Measurements from ENCODE around the gene CC2D2B.
"Not testable (repeated sequence)": the region's sequence is repeated elsewhere in the genome, so short reads cannot be mapped to it uniquely, and the experiment has no call there.

The CC2D2B gene, protein sequence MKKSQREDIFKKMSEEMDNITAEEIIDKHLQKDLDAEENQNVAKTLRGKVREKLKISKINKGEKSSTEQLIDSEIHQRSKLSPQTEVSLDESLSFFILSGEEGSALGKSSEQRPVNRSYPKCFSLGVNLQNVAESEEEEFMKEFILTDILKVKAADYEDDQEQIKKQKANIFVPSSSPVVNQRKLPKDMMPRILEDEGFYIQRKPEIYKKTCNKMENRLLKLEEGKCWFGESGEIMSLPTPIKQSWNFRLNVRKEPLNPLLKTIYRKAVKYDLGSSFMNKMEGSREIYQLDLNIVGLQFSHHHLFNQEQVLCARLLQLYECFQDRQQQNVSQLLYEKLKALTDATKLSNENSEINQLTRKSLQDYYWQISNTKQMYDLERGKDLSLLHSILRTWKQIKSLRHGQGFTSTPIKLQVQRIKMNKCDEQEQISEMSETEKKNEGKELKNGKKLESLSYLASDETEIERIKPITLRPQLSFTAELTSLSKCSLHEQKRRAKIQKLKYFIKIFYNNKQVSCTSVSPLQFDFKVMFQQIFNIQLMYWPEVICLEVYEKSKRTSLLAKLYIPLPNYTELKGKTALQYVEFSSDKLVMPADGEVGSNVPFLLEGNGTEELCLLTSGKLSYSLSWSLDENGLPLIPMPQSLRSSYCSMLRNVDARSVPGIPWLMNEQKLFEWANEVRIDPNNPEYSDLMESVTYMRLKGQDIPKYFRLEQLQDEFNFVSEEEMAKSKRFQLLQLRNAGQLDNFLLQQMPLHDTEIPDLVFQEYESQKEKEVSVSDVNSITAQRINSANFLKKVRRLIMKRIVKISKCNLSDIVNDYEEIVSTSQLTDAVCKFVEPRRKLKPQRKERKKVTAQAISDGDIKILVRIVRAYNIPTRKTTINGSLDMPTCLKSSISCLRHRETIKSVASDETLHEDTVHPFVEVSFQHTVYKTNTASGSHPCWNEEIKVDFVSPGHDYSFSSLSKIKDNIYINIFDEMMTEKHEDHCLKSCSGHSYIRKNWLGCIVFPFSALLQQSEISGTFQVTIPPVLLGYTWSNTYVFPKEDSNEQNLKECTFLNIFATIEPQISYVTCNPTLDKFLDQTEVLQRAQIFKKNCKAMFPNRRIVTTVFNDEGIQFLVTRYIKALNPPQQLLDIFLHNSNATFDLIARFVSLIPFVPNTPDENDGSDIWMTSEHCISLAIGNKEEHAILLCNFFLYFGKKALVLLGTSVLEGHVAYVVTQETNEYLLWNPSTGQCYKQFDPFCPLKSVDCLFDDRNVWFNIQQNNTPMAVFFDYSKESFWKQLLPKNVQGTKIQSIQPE (N-terminal part only)

DNA sequence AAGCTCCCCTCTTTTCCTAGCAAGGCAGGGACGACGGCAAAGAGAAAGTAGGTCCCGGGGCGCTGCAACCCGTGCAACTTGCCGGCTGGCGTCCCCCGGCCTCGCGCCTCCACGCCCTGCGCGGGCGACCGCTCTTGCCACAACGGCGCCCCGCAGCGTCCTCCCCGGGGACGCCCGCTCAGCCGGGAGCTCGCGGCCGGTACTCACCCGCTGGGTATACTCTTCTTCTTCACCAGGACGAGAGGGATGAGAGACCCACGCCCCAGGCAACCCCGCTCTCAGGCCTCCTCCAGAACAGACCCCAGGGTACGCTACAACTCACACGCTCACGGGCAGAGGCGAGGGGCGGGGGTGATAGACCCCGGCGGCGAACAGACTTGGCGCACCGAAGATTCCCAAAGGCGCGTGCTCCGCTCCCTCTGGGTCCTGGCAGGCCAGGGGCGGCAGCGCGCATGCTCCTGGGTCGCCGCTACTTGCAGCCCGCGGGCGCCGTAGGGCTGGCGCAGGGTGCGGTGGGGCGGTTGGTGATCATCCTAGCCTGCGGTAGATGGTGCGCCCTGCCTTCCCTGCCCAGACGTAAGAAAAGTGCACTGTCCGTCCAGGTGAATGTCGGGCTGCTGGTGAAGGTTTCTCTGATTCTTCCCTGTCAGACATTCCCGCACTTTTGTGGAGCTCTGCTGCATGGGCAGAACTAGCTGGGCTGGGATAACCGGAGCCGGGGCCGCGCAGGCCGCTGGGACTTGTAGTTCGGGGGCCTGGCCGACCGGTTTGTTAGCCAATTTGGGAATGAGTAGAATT, at the start of gene CC2D2B:
Gene CC2D2B (plus strand): TSS at position 520 of the 798 bp plus-strand sequence. CDS start 3,349 bp downstream, outside the sequence.
- peak; percentile 23 for DNase-seq (ENCODE audit: low read depth, low spot score)

DNA sequence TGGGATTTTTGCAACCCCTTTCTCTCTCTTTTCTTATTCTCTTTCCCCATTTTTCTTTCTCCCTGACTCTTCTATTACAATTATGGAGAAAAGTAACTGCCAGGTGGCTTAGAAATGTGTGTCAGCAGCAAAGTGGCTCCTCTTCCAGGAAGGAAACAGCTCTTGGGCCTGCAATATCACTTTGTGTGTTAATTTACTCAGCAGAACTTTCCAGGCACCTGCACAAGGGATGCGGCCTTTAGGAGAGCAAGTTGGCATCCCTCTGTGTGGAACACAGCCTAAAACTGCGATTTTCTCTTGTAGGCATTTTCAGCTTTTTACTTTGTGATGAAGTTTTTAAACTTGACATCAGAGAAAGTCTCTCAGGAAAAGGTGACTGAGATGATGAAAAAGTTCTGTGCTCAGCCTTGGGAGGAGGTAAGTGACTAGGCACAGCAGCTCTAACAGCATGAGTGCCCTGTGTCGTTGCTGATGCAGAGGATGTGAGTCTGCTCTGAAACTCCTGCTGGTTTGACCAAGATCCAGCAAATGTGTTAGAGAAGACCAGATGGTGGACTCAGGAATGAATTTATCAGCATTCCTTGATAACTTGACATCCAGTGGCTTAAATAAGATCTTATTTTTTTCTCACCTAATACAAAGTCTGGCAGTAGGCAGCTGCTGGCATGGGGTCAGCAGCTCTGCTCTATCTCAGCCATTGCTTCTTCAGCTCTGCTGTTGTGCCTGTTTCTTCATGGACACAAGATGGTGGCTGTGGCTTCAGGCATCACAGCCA, 47.4 kb upstream of the CC2D2B start:
- no peak for DNase-seq (ENCODE audit: low read depth, low spot score)

DNA sequence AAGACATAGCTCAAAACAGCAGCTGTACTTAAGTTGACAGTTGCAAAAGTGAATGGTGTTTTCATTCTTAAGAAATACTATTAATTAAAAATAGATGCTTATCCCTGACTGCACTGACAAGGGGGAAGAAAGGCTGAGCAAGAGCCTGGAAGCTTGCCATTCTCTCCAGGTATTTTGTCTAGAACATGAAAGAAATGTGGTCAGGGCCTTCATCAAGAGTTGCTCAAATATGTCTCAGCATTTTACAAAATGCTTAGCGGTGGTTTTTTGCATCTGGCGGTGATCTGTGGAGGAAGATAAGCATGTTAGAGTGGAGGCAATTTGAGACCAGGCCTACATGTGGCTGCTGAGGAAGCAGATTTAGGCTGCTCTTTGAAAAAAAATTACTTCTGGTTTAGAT, 46.4 kb upstream of the CC2D2B start:
- DNase-seq (ENCODE audit: low read depth, low spot score), result no peak

DNA sequence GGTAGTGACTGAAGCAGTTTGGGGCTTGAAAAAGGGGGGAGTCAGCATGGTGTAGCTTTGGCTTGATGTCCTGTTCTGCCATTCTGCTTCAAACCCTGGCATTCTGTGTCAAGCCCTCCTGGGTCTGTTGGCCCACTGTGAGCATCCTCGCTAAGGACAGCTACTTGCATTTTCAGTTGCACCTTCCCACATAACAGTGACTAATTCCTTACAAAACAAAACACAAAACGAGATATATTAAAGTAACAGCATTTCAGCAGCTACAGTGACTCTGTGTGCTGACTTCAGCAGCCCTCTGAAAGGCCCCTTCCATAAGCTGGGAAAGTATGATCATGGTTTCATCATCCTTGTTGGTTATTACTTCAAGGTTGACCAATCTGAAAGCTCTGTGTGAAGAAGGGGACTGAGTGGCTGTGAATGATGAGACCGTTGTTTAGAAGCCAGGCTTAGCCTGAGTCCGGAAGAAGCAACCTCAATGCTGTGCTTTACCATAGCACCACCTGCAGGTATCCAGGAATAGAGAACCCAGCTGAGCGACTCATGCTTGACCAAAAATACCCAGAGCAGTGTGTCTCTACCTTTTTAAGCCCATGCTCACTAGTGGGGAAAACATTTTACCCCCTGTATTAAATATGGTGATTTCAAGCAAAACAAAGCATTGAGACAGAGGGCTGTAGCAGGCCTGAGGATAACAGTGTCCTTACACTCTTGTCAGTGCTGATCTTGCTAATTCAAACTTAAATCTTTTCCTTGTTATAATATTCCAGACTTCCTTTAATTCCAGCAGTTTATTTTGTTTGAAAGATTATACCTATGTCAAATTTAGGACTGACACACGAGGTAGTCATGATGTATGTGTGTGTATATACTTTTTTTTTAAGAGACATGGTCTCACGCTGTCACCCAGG, 42.6 kb upstream of the CC2D2B start:
- no peak for DNase-seq (ENCODE audit: low read depth, low spot score)

DNA sequence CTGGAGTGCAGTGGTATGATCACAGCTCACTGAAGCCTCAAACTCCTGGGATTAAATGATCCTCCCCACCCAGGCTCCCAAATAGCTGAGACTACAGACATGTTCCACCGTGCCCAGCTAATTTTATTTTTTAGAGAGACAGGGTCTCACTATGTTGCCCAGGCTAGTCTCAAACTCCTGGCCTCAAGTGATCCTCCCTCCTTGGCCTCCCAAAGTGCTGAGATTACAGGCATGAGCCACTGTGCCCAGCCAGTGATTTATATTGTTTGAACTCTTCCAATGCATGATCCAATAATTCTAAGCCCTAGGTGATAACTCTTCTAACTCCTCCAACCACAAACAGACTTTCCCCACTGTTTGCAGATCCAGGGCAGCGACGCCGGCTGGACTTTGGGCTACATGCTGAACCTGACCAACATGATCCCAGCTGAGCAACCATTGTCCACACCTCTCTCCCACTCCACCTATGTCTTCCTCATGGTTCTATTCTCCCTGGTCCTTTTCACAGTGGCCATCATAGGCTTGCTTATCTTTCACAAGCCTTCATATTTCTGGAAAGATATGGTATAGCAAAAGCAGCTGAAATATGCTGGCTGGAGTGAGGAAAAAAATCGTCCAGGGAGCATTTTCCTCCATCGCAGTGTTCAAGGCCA, 41.8 kb upstream of the CC2D2B start:
- DNase-seq (ENCODE audit: low read depth, low spot score), result no peak

DNA sequence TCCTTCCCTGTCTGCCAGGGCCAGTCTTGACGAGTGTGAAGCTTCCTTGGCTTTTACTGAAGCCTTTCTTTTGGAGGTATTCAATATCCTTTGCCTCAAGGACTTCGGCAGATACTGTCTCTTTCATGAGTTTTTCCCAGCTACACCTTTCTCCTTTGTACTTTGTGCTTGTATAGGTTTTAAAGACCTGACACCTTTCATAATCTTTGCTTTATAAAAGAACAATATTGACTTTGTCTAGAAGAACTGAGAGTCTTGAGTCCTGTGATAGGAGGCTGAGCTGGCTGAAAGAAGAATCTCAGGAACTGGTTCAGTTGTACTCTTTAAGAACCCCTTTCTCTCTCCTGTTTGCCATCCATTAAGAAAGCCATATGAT, 41.3 kb upstream of the CC2D2B start:
- no peak for DNase-seq (ENCODE audit: low read depth, low spot score)

DNA sequence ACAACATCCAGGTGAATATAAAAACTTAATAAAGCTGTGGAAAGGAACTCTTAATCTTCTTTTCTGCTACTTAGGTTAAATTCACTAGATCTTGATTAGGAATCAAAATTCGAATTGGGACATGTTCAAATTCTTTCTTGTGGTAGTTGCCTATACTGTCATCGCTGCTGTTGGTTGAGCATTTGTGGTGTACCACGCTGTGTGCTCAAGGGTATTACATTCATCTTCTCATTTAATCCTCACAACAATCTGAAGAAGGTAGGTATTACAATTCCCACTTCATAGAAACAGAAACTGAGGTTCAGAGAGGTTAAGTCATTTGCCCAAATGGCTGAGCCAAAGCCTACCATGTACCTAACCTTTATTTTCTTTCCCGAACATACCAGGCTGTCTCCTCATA, 39.9 kb upstream of the CC2D2B start:
- DNase-seq (ENCODE audit: low read depth, low spot score), result no peak

DNA sequence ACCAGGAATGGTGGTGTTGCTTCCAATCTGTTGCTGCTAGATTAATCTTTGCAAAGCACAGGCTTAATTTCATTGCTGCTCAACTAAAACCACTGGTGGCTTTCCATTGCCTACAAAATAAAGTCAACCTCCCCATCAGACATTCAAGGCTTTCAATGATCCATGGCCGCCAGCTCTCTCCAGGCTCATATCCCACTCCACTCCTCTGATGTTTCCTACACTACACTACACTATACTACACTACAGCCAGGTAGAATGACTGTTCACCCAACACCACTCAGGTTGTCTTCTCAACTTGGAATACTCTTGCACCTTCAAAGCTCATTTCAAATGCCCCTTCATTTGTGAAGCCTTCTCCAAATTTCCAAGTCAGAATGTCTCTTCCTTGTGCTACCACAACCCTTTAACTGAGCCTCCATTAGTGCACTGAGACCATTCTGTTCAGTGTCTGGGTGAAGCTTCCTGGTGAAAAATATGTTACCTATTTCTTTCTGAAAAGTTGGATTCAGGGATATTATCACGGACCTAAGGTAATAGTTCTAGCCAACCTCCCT, 35.5 kb upstream of the CC2D2B start:
- DNase-seq (ENCODE audit: low read depth, low spot score), result no peak

DNA sequence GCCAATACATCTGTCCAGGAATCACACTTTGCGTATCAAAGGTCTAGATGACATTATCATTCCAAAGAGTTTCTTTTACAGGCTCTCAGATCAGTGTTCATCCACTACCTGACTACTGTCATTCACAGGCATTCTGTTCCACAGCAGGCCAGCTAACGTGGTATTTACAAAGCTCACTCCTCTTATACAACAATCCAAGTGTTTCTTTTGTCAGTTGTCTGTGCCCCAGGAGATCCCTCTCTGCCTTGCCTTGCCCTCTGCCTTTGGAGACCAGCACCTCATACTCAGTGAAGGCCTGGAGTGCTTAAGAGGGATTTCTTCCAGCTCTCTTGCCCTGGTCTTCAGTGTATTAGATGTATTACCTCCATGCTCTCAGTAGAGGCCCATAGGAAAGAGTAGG, 34.6 kb upstream of the CC2D2B start:
- DNase-seq (ENCODE audit: low read depth, low spot score), result no peak

DNA sequence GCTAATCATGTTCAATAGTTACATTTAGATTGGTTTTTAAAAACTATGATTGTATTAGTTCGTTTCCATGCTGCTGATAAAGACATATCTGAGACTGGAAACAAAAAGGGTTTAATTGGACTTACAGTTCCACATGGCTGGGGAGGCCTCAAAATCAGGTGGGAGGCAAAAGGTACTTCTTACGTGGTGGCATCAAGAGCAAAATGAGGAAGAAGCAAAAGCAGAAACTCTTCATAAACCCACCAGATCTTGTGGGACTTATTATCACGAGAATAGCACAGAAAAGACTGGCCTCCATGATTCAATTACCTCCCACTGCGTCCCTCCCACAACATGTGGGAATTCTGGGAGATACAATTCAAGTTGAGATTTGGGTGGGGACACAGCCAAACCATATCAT, 34.1 kb upstream of the CC2D2B start:
- DNase-seq (ENCODE audit: low read depth, low spot score), result no peak

DNA sequence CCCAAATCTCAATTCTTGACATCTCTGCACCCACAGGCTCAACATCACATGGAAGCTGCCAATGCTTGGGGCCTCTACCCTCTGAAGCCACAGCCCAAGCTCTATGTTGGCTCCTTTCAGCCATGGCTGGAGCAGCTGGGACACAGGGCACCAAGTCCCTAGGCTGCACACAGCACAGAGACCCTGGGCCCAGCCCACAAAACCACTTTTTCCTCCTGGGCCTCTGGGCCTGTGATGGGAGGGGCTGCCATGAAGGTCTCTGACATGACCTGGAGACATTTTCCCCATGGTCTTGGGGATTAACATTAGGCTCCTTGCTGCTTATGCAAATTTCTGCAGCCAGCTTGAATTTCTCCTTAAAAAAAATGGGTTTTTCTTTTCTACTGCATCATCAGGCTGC, 33.0 kb upstream of the CC2D2B start:
- not testable (repeated sequence) for DNase-seq (ENCODE audit: low read depth, low spot score)

DNA sequence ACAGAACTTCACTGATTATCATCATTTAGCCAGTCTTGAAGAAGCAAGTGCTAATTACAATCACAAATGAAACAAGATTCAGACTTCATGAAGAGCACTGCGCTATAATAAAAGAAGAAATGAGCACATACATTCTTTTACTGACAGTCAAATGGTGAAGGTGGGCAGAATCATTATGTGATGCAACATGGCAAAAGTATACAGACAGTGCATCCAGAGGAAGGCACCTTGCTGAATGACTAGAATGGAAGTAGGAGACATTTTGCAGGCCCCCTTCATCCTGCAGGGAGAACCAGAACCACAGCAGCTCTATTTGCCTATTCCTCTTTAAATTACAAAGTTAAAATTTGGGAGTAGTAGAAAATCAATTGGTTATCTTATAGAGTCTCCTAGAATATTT, 31.0 kb upstream of the CC2D2B start:
- DNase-seq (ENCODE audit: low read depth, low spot score), result no peak

DNA sequence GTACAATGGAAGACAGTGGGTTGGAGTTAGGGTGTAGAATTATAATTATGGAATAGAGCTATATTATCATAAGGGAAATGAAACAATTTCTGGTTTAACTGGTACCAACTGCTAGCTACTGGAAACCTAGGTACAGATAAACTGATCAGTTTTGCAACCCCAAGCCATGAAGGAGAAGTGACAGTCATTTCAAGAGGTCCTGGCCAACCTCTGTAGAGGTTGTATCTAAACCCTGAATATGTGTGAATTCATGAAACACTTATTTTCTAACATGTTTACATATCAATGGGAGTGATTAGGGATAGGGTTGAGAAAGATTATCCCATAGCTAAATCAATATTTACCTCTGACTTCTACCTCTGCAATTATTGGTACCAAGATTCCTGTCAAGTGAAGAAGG, 29.9 kb upstream of the CC2D2B start:
- DNase-seq (ENCODE audit: low read depth, low spot score), result no peak

DNA sequence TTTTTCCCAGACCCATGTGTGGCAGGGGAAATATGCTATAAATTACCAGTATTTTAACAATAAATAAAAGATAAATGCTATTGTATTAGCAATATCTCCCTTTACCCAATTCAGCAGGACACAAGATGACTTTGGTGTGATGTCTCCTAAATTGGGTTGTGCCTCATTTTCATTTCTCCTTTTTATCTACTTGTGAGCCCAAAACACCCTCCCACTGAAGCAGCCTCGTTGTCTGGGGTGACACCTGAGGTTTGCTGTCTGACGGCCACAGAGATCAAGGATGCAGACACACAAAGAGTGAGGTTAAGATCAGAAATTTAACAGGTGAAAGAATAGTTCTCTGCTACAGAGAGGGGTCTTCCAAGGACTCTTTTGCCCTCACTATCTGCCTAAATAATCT, 27.1 kb upstream of the CC2D2B start:
- no peak for DNase-seq (ENCODE audit: low read depth, low spot score)

DNA sequence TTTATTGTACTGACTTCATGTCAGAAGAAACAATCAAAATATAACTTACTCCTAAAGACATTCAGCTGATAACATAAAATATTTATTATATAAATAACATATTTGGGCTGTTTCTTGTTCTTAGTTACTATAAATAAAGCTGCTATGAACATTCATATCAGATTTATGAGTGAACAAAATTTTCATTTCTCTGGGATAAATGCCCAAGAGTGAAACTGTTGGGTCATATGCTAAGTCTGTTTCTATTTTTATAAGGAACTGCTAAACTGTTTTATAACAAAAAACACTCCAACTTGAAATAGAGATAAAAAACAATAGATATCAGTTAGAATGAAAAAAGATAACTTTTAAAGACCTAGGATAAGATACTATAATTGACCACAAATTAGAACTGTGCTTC, 26.5 kb upstream of the CC2D2B start:
- no peak for DNase-seq (ENCODE audit: low read depth, low spot score)

DNA sequence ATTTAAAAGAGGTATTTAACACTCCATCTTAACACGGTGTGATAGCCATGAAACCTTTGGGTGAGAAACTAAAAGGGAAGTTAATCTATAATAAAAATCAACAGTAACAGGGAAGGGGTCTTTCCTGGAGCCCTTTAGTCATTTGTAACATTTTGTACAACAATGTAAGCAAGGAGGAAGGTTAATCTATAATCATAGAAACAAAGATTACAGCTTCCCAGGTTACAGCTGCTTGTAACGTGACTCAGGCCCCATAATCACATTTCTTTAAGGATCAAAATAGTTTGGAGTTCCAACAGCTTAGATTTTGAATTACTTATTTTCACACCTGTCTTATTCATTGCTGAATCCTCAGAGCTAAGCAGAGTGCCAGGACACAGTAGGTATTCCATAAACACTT, 17.9 kb upstream of the CC2D2B start:
- no peak for DNase-seq (ENCODE audit: low read depth, low spot score)

DNA sequence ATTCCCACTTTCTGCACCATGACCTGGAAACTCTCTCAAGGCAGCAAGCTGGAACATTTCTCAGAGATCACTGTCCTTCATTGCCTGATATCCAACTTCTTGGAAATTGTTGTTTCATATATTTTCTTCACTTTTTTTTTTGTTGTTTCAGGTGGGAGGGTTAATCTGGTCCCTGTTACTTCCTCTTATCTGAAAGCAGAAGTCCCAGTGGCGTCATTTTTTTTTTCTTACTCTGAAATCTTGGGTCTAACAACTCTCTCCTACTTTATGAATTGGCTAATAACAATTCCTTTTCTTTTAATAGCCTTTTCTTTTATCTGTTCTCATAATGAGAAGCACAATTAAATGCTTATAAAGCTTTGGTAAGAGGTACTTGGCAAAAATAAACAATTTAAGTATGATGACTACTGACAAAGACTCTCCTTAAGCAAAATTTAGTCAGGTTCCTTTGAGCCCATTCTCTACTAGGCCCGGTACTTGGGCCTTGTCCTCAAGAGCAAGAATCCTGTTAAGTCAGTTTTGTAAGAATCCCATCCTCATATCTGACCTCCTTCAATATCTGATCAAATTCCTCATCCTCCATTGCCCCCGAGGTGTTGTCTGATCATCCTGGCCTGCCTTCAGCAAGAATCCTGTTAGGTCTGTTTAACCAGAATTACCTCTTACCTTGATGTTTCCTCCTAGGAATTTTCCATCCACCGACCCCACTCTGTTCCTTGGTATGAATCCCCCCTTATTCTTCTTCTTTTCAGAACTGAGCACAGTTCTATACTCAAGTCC, 11.5 kb upstream of the CC2D2B start:
- no peak for DNase-seq (ENCODE audit: low read depth, low spot score)

Measured in activated CD4-positive, CD25-positive, alpha-beta regulatory T cell treated with anti-CD3 and anti-CD28 coated beads, Interleukin-2, amount 50 U/mL, for 16 hours (primary cell).